Tibial nerve (tissue), 4 donors: ENCODE data around the gene RUNX2.

Experiments used
- EP300 ChIP-seq, 2 donors: sonication (generic); formaldehyde crosslinking; IDR thresholded peaks; one replicate each; pipeline ENCODE4 v1.6.1; 2017; ENCODE audit warnings: antibody characterized with exemption in 2 of 2, mild to moderate bottlenecking in 1 of 2
- POLR2A ChIP-seq, 2 donors: fragments of 450-650 bp; IDR thresholded peaks; one replicate each; pipeline ENCODE4 v1.6.1; 2017; ENCODE audit warnings: antibody characterized with exemption in 2 of 2, mild to moderate bottlenecking in 2 of 2, moderate library complexity in 2 of 2
- TF ChIP-seq, protein P1 (sequence below), 5 experiments: fragments of 200-600 bp in 3 of 5; fragments of 450-650 bp in 2 of 5; sonication (generic) in 3 of 5; IDR thresholded peaks; one replicate each; pipeline ENCODE4 v1.5.1; 2016 to 2019; ENCODE audit warnings: antibody characterized with exemption in 5 of 5, mild to moderate bottlenecking in 3 of 5, moderate library complexity in 2 of 5

DNA sequence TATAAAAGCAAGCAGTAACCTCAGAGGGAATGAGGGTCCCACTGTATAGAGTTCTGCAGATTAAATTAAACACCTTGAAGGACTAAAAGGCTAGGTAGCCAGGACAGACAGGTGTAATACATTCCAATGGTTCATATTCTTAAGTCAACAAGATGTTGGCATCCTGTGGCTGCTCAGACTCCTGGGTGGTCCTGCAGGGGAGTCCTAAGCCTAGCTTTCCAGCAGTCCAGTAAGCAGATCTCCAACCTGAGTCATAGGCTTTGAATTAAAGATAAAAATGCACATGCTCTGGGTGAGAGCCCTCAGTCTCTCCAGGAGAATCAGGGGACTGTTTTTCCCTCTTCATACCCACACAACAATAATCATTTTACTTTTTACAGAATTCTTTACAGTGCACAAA, 356.9 kb downstream of the RUNX2 start:
- TF ChIP-seq, protein P1, sequence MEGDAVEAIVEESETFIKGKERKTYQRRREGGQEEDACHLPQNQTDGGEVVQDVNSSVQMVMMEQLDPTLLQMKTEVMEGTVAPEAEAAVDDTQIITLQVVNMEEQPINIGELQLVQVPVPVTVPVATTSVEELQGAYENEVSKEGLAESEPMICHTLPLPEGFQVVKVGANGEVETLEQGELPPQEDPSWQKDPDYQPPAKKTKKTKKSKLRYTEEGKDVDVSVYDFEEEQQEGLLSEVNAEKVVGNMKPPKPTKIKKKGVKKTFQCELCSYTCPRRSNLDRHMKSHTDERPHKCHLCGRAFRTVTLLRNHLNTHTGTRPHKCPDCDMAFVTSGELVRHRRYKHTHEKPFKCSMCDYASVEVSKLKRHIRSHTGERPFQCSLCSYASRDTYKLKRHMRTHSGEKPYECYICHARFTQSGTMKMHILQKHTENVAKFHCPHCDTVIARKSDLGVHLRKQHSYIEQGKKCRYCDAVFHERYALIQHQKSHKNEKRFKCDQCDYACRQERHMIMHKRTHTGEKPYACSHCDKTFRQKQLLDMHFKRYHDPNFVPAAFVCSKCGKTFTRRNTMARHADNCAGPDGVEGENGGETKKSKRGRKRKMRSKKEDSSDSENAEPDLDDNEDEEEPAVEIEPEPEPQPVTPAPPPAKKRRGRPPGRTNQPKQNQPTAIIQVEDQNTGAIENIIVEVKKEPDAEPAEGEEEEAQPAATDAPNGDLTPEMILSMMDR (IDR thresholded peaks at IDR 0.05): no peak
- TF ChIP-seq EP300 (IDR thresholded peaks at IDR 0.05) (no peak), POLR2A (IDR thresholded peaks at IDR 0.05) (no peak)
